ENCODE results near the gene TULP4. TPM values are rescaled to one million over a fixed set of nuclear protein-coding genes. Genes with fewer than 3 reads are reported as not detected.
"Not testable (repeated sequence)": the region's sequence is repeated elsewhere in the genome, so short reads cannot be mapped to it uniquely, and the experiment has no call there.

The TULP4 gene
- total RNA-seq, 1 experiment from 2014 or later, result 82.0 TPM

- BruUV-seq (replicated peaks), result no TSS peak
- ChIA-PET POLR2A (ENCODE audit: low non-redundant PET) (no interaction called here), CTCF (no interaction called here)
- no peak for DNase-seq (ENCODE audit: low spot score)
- Histone ChIP-seq H3K27me3 (replicated peaks; ENCODE audit: insufficient read depth, low read depth, low read length, poor library complexity) (no peaks in the 10 kb centered on the region), H3K9me3 (ENCODE audit: low read depth, low read length, poor library complexity, severe bottlenecking) (no peaks in the 10 kb centered on the region), H3K27ac (ENCODE audit: low read depth, low read length, poor library complexity, severe bottlenecking) (no peak overlapping the region), H3K4me3 (ENCODE audit: low read depth, low read length, poor library complexity, severe bottlenecking) (no peak overlapping the region), H3K4me1 (ENCODE audit: insufficient read depth, low read length, poor library complexity, severe bottlenecking) (peaks cover 49% of the 10 kb centered on the region), H3K36me3 (ENCODE audit: insufficient read depth, low read length, poor library complexity, severe bottlenecking) (no peaks in the 10 kb centered on the region)
- TF ChIP-seq EZH2 (IDR thresholded peaks at IDR 0.05; ENCODE audit: borderline replicate concordance, low read depth, low read length, poor library complexity, severe bottlenecking), result no peak
- no peak for TF ChIP-seq CTCF (conservative IDR thresholded peaks at IDR 0.05; ENCODE audit: low read depth, low read length)
- intact Hi-C loops (cut with micrococcal nuclease; ENCODE audit: unreplicated experiment), result no loop called here
These were observed 164.1 kb downstream of the TULP4 start for GRCh38 chr6:158476389-158476788.

- peaks cover 45% of the 10 kb centered on the region for H3K4me1 ChIP-seq (ENCODE audit: insufficient read depth, low read length, poor library complexity, severe bottlenecking)
- H3K27ac ChIP-seq (ENCODE audit: low read depth, low read length, poor library complexity, severe bottlenecking); H3K4me3 ChIP-seq (ENCODE audit: low read depth, low read length, poor library complexity, severe bottlenecking); H3K9me3 ChIP-seq (ENCODE audit: low read depth, low read length, poor library complexity, severe bottlenecking); H3K36me3 ChIP-seq (ENCODE audit: insufficient read depth, low read length, poor library complexity, severe bottlenecking); DNase-seq (ENCODE audit: low spot score); H3K27me3 ChIP-seq (replicated peaks; ENCODE audit: insufficient read depth, low read depth, low read length, poor library complexity); POLR2A ChIA-PET (ENCODE audit: low non-redundant PET); intact Hi-C loops (cut with micrococcal nuclease; ENCODE audit: unreplicated experiment); BruUV-seq (replicated peaks); CTCF ChIA-PET: not testable (repeated sequence)
These were observed 165.5 kb downstream of the TULP4 start for GRCh38 chr6:158477722-158478121.

- ChIA-PET CTCF (no interaction called here), POLR2A (ENCODE audit: low non-redundant PET) (no interaction called here)
- Histone ChIP-seq H3K36me3 (ENCODE audit: insufficient read depth, low read length, poor library complexity, severe bottlenecking) (peaks cover 6% of the 10 kb centered on the region), H3K9me3 (ENCODE audit: low read depth, low read length, poor library complexity, severe bottlenecking) (no peaks in the 10 kb centered on the region), H3K27ac (ENCODE audit: low read depth, low read length, poor library complexity, severe bottlenecking) (no peak overlapping the region), H3K4me3 (ENCODE audit: low read depth, low read length, poor library complexity, severe bottlenecking) (no peak overlapping the region), H3K27me3 (replicated peaks; ENCODE audit: insufficient read depth, low read depth, low read length, poor library complexity) (no peaks in the 10 kb centered on the region), H3K4me1 (ENCODE audit: insufficient read depth, low read length, poor library complexity, severe bottlenecking) (peaks cover 12% of the 10 kb centered on the region)
- no peak for TF ChIP-seq CTCF (conservative IDR thresholded peaks at IDR 0.05; ENCODE audit: low read depth, low read length)
- no peak for TF ChIP-seq EZH2 (IDR thresholded peaks at IDR 0.05; ENCODE audit: borderline replicate concordance, low read depth, low read length, poor library complexity, severe bottlenecking)
- no TSS peak for BruUV-seq (replicated peaks)
- intact Hi-C loops (cut with micrococcal nuclease; ENCODE audit: unreplicated experiment), result no loop called here
- DNase-seq (ENCODE audit: low spot score), result no peak
These were observed 168.7 kb downstream of the TULP4 start for GRCh38 chr6:158480989-158481388.

GRCh38 chr6:158481690-158482473 is 169.6 kb downstream of the TULP4 start:
- intact Hi-C loops (cut with micrococcal nuclease; ENCODE audit: unreplicated experiment), result no loop called here
- POLR2A ChIA-PET (ENCODE audit: low non-redundant PET), result no interaction called here
- H3K9me3 ChIP-seq (ENCODE audit: low read depth, low read length, poor library complexity, severe bottlenecking), result no peaks in the 10 kb centered on the region
- peak; percentile 54 for DNase-seq (ENCODE audit: low spot score)
- peaks cover 6% of the 10 kb centered on the region for H3K4me1 ChIP-seq (ENCODE audit: insufficient read depth, low read length, poor library complexity, severe bottlenecking)
- no peak overlapping the region for H3K27ac ChIP-seq (ENCODE audit: low read depth, low read length, poor library complexity, severe bottlenecking)
- no TSS peak for BruUV-seq (replicated peaks)
- H3K36me3 ChIP-seq (ENCODE audit: insufficient read depth, low read length, poor library complexity, severe bottlenecking), result peaks cover 6% of the 10 kb centered on the region
- CTCF ChIA-PET, result no interaction called here
- H3K27me3 ChIP-seq (replicated peaks; ENCODE audit: insufficient read depth, low read depth, low read length, poor library complexity), result no peaks in the 10 kb centered on the region
- TF ChIP-seq CTCF (conservative IDR thresholded peaks at IDR 0.05; ENCODE audit: low read depth, low read length), result no peak
- H3K4me3 ChIP-seq (ENCODE audit: low read depth, low read length, poor library complexity, severe bottlenecking), result no peak overlapping the region

Measured in A673 (cell line).